Stimulated activated naive CD8-positive, alpha-beta T cell treated with anti-CD3 and anti-CD28 coated beads, Interleukin-15, amount 100 ng/mL, for 72 hours (primary cell): ENCODE measurements around the gene CKLF.
A peak's percentile ranks its signal among the peaks of the same experiment; 100 is the strongest.
"Not testable (repeated sequence)": the region's sequence is repeated elsewhere in the genome, so short reads cannot be mapped to it uniquely, and the experiment has no call there.

Source experiments
- ATAC-seq: fragments of 150-1000 bp; cut with Tn5 transposase; 2 replicates; pipeline ENCODE4 v1.10.0; 2021; ENCODE audit warnings: mild to moderate bottlenecking, moderate library complexity
- DNase-seq, 2 donors: peaks; one replicate each; pipeline ENCODE4 v3.0.0; 2021 to 2022
- H3K27ac Mint-ChIP-seq, 2 donors: one replicate each; pipeline ENCODE4 v1.8.0; 2022; ENCODE audit warnings: mild to moderate bottlenecking in 2 of 2, mixed read lengths in 2 of 2, moderate library complexity in 2 of 2
- H3K27me3 Mint-ChIP-seq: one replicate; pipeline ENCODE4 v1.8.0; 2022; ENCODE audit warnings: mixed read lengths
- H3K4me1 Mint-ChIP-seq: one replicate; pipeline ENCODE4 v1.8.0; 2022; ENCODE audit warnings: mild to moderate bottlenecking, mixed read lengths
- H3K4me3 Mint-ChIP-seq, 2 donors: one replicate each; pipeline ENCODE4 v1.8.0; 2022; ENCODE audit warnings: mild to moderate bottlenecking in 2 of 2, mixed read lengths in 2 of 2, moderate library complexity in 1 of 2
- H3K9me3 Mint-ChIP-seq, 2 donors: one replicate each; pipeline ENCODE4 v1.8.0; 2022; ENCODE audit warnings: mixed read lengths in 2 of 2

CKLF gene

DNA sequence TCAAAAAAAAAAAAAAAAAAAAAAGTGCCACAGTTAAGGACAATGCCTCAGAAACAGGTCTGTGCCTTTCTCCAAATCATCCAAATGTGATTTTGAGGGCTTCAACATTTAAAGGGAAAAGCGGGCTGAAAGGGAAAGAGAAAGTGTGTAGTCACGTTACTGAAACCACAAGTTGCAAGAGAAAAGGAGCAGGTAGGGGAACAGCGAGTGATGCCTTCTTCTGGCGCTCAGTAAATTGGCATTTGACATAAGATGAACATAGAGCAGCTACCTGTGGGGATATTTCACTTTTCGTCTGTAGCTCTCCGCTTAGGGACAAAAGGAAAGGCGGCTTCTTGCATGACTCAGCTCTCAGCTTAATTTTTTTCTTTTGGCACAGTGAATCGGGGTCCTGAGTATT lies 37.9 kb downstream of the CKLF start:
- H3K27me3 Mint-ChIP-seq: peaks cover 8% of the 10 kb centered on the region
- no peaks in the 10 kb centered on the region for H3K9me3 Mint-ChIP-seq
- ATAC-seq (peak; percentile 42), DNase-seq (no peak)
- H3K4me1 Mint-ChIP-seq: peaks cover 47% of the 10 kb centered on the region
- H3K27ac Mint-ChIP-seq: peak overlapping the region; percentile 68 to 79
- peak overlapping the region; percentile 76 to 81 for H3K4me3 Mint-ChIP-seq

DNA sequence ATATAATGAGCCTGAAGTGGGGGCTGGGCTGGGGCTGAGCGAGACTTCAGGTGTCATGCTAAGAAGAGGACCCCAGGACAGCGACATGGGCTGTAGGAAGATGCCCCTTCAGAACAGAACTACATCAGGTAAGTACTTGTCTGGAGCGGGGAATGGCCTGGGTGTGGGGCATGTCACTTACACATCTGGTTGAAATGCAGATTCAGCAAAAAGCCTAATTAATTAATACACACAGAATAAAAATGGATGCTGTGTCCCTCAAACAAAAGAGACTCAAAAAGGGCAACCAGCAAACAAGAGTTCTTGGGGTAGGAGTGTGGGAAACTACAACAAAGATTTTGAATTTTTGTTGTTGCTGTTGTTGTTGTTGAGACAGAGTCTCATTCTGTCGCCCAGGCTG lies 38.6 kb downstream of the CKLF start:
- Mint-ChIP-seq H3K27ac (no peak overlapping the region), H3K4me1 (peaks cover 47% of the 10 kb centered on the region), H3K4me3 (no peak overlapping the region), H3K27me3 (peaks cover 8% of the 10 kb centered on the region), H3K9me3 (no peaks in the 10 kb centered on the region)
- DNase-seq: no peak
- ATAC-seq: no peak

DNA sequence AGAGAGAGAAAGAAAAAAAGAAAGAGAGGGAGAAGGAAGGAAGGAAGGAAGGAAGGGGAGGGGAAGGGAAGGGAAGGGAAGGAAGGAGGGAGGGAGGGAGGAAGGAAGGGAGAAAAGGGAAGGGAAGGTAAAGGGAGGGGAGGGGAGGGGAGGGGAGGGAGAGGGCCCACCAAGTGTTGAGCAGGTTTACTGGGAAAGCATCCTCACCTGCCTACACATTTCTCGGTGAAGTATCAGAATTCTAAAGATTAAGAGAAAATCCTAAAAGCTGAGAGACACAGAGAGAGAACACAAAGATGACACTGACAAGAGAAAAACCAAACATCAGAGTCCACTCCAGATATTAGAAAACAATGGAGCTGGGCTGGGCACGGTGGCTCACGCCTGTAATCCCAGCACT lies 39.9 kb downstream of the CKLF start:
- H3K27me3 Mint-ChIP-seq: peaks cover 8% of the 10 kb centered on the region
- no peak for ATAC-seq
- no peak for DNase-seq
- H3K4me1 Mint-ChIP-seq: peaks cover 47% of the 10 kb centered on the region
- H3K4me3 Mint-ChIP-seq: no peak overlapping the region
- H3K27ac Mint-ChIP-seq: no peak overlapping the region
- no peaks in the 10 kb centered on the region for H3K9me3 Mint-ChIP-seq

DNA sequence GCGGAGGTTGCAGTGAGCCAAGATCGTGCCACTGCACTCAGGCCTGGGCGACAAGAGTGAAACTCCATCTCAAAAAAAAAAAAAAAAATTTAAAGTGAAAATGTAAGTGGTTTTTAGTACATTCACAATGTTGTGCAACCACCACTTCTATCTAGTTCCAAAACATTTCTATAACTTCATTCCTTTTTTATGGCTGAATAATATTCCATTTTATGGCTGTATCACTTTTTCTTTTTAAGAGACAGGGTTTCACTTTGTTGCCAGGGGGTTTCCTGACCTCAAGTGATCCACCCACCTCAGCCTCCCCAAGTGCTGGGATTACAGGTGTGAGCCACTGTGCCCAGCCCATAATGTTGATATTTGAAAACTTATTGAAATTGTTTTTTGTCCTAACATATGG lies 40.4 kb downstream of the CKLF start:
- DNase-seq (no peak), ATAC-seq (no peak)
- H3K27ac Mint-ChIP-seq: no peak overlapping the region
- no peak overlapping the region for H3K4me3 Mint-ChIP-seq
- no peaks in the 10 kb centered on the region for H3K9me3 Mint-ChIP-seq
- H3K27me3 Mint-ChIP-seq: peaks cover 8% of the 10 kb centered on the region
- peaks cover 47% of the 10 kb centered on the region for H3K4me1 Mint-ChIP-seq

DNA sequence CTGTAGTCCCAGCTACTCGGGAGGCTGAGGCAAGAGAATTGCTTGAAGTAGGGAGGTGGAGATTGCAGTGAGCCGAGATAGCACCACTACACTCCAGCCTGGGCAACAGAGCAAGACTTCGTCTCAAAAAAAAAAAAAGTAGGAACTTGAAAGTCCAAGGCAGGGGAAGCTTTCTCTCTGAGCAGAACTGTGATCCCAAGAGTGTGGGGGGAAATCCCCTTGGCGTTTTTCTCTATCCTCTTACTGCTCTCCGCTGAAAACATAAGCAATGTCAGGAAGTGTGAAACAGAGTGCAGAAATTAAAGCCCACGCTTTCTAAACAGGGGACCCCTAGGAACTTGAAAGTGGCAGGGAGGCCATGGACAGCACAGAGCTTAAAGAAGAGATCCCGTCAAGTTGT lies 42.4 kb downstream of the CKLF start:
- H3K9me3 Mint-ChIP-seq: no peaks in the 10 kb centered on the region
- peaks cover 8% of the 10 kb centered on the region for H3K27me3 Mint-ChIP-seq
- DNase-seq: no peak
- H3K4me3 Mint-ChIP-seq: no peak overlapping the region
- no peak for ATAC-seq
- peaks cover 45% of the 10 kb centered on the region for H3K4me1 Mint-ChIP-seq
- H3K27ac Mint-ChIP-seq: no peak overlapping the region

DNA sequence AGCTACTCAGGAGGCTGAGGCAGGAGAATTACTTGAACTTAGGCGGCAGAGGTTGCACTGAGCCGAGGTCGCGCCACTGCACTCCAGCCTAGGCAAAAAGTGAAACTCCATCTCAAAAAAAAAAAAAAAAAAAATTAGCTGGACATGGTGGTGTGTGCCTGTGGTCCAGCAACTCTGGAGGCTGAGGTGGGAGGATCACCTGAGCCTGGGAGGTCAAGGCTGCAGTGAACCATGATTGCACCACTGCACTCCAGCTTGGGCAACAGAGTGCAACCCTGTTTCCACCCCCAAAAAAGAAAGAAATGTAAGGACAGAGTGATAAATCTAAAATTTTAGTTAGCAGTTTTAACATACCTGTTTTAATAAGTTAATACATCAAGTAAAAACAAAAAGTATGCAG lies 44.2 kb downstream of the CKLF start:
- Mint-ChIP-seq H3K4me1 (peaks cover 42% of the 10 kb centered on the region), H3K9me3 (peaks cover 8 to 11% of the 10 kb centered on the region in 2 donors)
- H3K27ac Mint-ChIP-seq, H3K27me3 Mint-ChIP-seq, ATAC-seq, H3K4me3 Mint-ChIP-seq, DNase-seq: not testable (repeated sequence)

DNA sequence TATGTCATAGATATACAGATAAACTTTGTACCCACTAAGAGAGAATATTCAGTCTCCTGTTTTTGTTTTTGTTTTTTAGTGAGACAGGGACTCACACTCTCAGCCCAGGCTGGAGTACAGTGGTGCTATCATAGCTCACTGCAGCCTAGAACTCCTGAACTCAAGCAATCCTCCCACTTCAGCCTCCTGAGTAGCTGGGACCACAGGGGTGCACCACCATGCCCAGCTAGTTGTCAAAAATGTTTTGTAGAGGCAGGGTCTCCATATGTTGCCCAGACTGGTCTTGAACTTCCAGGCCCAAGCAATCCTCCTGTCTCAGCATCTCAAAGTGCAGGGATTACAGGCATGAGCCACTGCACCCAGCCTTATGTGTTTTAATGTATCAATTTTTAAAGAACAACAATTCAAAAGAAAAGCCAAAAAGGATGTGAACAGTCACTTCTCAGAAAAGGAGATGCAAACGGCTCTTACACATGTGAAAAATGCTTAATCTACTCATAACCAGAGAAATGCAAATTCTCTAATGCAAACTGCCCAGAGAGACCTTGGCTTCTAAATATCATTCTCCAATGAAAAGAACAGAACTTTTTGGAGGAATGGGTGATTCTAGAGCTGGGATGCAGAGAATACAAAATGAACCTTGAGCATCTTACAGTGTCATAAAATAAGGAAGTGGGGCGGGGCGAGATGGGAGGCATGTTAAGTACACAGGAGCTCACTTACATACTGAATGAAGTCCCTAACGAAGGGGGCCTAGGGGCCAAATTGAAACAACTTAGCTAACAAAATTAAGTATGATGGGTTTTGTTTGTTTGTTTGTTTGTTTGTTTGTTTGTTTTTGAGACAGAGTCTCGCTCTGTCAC lies 44.8 kb downstream of the CKLF start:
- H3K27ac Mint-ChIP-seq: no peak overlapping the region
- ATAC-seq: peak; percentile 75
- peaks cover 42% of the 10 kb centered on the region for H3K4me1 Mint-ChIP-seq
- no peak overlapping the region for H3K4me3 Mint-ChIP-seq
- peaks cover 2% of the 10 kb centered on the region for H3K27me3 Mint-ChIP-seq
- peaks cover 8 to 11% of the 10 kb centered on the region in 2 donors for H3K9me3 Mint-ChIP-seq
- no peak for DNase-seq

DNA sequence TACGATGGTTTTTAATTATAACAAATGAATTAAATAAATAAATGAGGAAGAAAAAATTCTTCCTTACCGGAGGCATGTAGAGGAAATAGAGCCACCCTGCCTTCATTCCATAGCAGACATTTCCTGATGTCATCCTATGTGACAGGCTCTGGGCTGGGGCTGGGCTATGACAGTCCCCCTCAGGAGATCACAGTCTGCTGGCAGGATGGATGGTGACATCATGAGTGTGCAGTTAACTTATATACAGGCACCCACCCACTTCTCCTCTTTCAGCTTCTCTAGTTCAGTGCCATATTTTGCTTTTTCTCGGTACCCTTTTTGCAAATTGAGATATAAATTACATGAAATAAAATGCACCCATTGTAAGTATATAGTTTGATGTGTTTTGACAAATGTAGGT lies 45.7 kb downstream of the CKLF start:
- DNase-seq (no peak), ATAC-seq (peak; percentile 75)
- Mint-ChIP-seq H3K27me3 (no peaks in the 10 kb centered on the region), H3K9me3 (peaks cover 8 to 11% of the 10 kb centered on the region in 2 donors), H3K4me3 (no peak overlapping the region), H3K4me1 (peaks cover 48% of the 10 kb centered on the region), H3K27ac (no peak overlapping the region)

DNA sequence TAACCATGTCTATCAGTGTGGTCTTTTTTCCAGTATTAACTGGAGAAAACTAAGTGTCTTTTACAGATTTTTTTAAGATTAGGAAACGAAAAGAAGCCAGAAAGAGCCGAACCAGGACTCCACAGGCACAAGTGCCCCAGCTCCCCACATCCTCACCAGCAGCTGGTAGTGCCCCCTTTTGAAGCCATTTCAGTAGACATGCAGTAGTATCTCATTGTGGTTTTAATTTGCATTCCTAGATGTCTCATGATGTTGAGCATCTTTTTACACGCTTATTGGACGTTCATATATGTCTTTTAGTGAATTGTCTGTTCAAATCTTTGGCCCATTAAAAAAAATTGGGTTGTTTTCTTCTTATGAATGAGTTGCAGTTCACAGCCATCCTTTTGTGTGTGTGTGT lies 47.4 kb downstream of the CKLF start:
- Mint-ChIP-seq H3K27me3 (no peaks in the 10 kb centered on the region), H3K4me3 (no peak overlapping the region), H3K27ac (no peak overlapping the region), H3K9me3 (peaks cover 8 to 11% of the 10 kb centered on the region in 2 donors), H3K4me1 (peaks cover 58% of the 10 kb centered on the region)
- ATAC-seq (no peak), DNase-seq (no peak)

DNA sequence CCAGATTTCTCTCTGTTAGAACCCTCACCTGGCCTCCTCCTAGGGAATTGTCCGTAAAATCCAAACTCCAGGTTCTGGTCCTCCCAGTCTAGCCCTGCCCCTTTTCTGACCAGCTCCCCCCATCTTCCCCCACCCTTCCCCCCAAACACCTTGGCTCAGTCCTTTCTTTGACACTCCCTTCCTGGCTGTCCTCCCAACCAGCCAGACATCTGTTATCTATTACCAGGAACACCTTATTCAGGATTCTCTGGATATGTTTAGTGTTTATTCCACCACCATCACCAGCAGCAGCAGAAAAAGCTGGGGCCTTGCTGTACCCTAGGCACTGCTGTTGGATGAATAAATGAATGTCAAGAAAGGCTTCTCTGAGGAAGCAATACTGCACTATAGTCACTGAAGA lies 48.1 kb downstream of the CKLF start:
- no peak for ATAC-seq
- H3K9me3 Mint-ChIP-seq: peaks cover 8 to 11% of the 10 kb centered on the region in 2 donors
- H3K4me1 Mint-ChIP-seq: peaks cover 58% of the 10 kb centered on the region
- H3K27me3 Mint-ChIP-seq: no peaks in the 10 kb centered on the region
- no peak for DNase-seq
- H3K27ac Mint-ChIP-seq: no peak overlapping the region
- no peak overlapping the region for H3K4me3 Mint-ChIP-seq

DNA sequence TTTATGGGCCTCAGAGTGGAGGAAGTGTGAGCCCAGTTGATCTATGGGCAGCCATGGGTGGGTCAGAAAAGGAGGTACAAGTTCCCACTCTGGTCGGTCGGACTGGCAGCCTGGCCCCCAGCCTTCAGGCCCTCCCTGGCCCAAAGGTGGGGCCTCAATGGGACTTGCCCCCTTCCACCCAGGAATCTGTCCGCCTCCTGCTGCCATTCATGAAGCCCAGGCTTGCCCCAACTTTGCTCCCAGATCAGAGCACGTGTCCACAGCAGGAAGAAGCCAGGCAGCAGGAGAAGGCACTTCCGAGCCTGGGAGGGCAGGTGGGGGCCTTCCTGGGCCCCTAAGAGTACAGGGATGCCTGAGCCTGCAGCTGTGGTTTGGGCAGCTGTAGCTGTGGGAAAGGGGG lies 49.1 kb downstream of the CKLF start:
- DNase-seq (no peak), ATAC-seq (no peak)
- peaks cover 8 to 11% of the 10 kb centered on the region in 2 donors for H3K9me3 Mint-ChIP-seq
- H3K27me3 Mint-ChIP-seq: no peaks in the 10 kb centered on the region
- no peak overlapping the region for H3K4me3 Mint-ChIP-seq
- H3K4me1 Mint-ChIP-seq: peaks cover 65% of the 10 kb centered on the region
- no peak overlapping the region for H3K27ac Mint-ChIP-seq

DNA sequence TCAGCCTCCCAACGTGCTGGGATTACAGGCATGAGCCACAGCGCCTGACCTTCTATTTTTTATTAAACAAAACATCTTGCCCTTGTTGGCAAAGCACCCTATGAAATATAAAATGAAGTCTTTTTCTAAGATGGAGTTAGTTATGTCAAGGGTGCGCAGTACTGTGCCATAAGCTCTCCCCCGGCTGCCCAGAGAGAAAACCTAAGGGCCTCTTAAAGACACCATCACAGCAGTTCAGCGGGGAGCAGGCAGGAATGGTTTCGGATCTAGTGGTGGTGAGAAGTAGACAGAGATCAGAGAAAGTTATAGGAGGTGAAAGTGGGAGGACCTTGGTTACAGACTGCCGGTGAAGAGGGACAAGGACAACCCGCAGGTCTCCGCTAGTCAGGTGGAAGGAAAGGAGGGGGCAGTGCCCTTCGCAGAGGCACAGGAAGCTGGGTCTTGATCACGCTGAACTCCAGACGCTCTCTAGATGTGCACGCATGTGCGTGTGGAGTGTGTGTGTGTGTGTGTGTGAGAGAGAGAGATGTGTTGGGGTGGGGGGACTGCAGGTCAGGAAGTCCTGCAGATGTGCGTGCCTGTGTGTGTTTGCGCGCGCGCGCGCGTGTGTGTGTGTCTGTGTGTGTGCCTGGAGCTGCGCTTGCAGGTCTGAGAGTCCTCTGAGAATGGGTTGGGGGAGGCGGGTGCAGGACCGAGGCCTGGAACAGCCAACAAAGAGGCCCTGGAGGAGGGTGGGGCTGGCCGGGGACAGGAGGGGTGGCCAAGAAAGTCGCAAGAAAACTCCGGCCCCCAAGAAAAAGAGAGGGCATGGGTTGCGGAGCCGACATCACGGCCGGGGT lies 51.4 kb downstream of the CKLF start:
- Mint-ChIP-seq H3K4me3 (peak overlapping the region; percentile 86 to 88), H3K9me3 (peaks cover 8 to 11% of the 10 kb centered on the region in 2 donors), H3K27me3 (no peaks in the 10 kb centered on the region), H3K27ac (peak overlapping the region; percentile 88 to 96), H3K4me1 (peaks cover 65% of the 10 kb centered on the region)
- peak; percentile 70 to 76 for DNase-seq
- ATAC-seq: peak; percentile 68

DNA sequence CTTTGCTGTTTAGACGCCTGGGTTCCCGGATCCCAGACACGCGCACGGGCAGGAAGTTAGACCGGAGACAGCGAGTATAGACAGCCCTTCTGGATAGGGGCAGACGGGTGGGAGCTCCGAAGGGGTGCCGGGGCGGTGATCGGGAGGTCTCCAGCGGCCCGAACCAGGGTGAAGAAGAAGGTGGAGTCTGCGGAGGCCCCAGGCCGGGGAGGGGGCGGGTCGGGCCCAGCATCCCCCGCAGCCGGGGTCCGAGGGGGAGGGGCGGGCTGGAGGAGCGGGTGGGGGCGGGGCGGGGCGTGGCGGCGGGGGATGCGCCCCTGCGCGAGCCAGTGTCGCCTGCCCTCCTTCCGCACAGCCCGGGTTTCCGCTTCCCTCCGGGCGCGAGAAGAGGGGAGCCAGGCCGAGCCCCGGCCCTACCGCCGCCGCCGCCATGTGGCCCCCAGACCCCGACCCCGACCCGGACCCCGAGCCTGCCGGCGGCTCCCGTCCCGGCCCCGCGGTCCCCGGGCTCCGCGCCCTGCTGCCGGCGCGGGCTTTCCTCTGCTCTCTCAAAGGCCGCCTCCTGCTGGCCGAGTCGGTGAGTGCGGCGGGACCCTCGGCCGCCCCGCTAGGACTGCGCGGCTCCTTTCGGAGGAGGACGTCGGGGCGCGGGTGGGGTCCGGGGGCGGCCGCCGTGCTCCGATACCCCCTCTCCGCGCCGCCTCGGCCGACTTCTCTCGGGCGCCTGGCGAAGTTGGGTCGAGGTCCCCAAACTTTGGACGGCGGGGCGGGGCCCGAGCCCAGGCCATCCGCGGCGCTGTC lies 52.2 kb downstream of the CKLF start, which contains the start of gene CMTM3:
CMTM3 (plus strand) TSS at position 329 of the 801 bp plus-strand sequence; CDS start at position 431, 102 bp downstream.
- peaks cover 8 to 11% of the 10 kb centered on the region in 2 donors for H3K9me3 Mint-ChIP-seq
- peak within 1 kb of the TSS; percentile 88 to 96 for H3K27ac Mint-ChIP-seq
- ATAC-seq (peak; percentile 75), DNase-seq (peak; percentile 82 to 88)
- H3K4me3 Mint-ChIP-seq: peak within 1 kb of the TSS; percentile 86 to 88
- H3K27me3 Mint-ChIP-seq: no peaks in the 10 kb centered on the region
- H3K4me1 Mint-ChIP-seq: peaks cover 61% of the 10 kb centered on the region

DNA sequence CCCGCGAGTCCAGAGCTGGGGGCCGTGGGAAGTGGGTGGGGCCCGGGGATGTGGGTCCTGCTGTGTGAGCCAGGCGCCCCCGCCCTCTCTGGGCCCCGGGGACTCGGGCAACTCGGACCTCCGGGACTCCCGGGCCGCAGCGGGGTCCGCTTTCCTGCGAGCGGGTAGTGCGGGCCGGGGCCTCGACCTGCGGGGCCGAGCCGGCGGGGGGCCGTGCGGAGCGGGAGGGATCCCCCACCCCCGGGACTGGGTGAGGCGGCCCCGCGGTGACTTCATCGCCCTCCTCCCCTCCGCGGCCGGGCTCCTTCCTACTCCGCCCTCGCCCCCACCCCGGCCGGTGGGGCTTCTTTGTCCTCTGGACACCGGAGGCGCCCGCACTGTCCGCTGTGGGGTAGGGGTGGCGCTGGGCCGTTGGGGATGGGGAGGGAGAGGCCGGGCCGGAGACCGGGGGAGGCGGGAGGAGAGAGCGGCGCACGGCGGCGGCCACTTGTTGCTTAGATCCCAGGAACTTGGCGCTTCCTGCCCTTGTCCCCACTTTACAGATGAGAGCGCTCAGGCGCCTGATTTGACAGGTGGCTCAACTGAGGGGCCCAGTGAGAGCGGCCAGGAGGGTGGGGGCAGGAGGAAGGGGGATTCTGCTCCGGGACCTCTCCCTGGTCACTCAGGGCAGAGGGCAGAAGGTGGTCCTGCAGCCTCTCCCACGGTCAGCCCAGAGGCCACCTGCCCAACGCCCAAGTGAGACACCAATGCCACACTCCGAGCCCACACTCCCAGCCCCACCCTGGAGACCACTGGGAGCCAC lies 53.0 kb downstream of the CKLF start:
- peak overlapping the region; percentile 72 to 74 for H3K27ac Mint-ChIP-seq
- peak overlapping the region; percentile 78 to 79 for H3K4me3 Mint-ChIP-seq
- no peak for DNase-seq
- H3K27me3 Mint-ChIP-seq: no peaks in the 10 kb centered on the region
- peak; percentile 44 for ATAC-seq
- peaks cover 8 to 10% of the 10 kb centered on the region in 2 donors for H3K9me3 Mint-ChIP-seq
- H3K4me1 Mint-ChIP-seq: peaks cover 60% of the 10 kb centered on the region
